ENCODE data around the gene PMF1.

GRCh38 chr1:156220226-156220625 lies 7.4 kb downstream of the PMF1 start:
- TF ChIP-seq POLR2A (IDR thresholded peaks at IDR 0.05; ENCODE audit: low read depth, low read length) (no peak), TAF1 (IDR thresholded peaks at IDR 0.05; ENCODE audit: borderline replicate concordance, low read depth, low read length) (no peak), POLR2AphosphoS5 (IDR thresholded peaks at IDR 0.05; ENCODE audit: low read depth, low read length) (no peak)
